Neuronal stem cell (in vitro differentiated cells): ENCODE data around the gene NMRAL1.

Experiments used
- DNase-seq: peaks from one replicate; pipeline ENCODE4 v3.0.0-alpha.2; 2013; ENCODE audit warnings: low spot score
- H2AFZ ChIP-seq: one replicate; pipeline ENCODE4 v1.6.1; 2013; ENCODE audit warnings: mild to moderate bottlenecking, low read length, inconsistent platforms
- H2AK5ac ChIP-seq: 2 replicates; pipeline ENCODE4 v1.6.1; 2013; ENCODE audit warnings: low read depth, mild to moderate bottlenecking, inconsistent platforms, low read length, moderate library complexity, mixed read lengths
- H2BK120ac ChIP-seq: 2 replicates; pipeline ENCODE4 v1.6.1; 2013; ENCODE audit warnings: low read depth, mild to moderate bottlenecking, inconsistent platforms, low read length, moderate library complexity, mixed read lengths
- H2BK12ac ChIP-seq: one replicate; pipeline ENCODE4 v1.6.1; 2013; ENCODE audit warnings: low read length, inconsistent platforms
- H2BK15ac ChIP-seq: 2 replicates; pipeline ENCODE4 v1.6.1; 2013; ENCODE audit warnings: mild to moderate bottlenecking, low read length, inconsistent platforms, mixed read lengths
- H2BK5ac ChIP-seq: one replicate; pipeline ENCODE4 v1.6.1; 2013; ENCODE audit warnings: inconsistent platforms, mild to moderate bottlenecking, low read length, moderate library complexity
- H3K14ac ChIP-seq: one replicate; pipeline ENCODE4 v1.6.1; 2013; ENCODE audit warnings: low read length, inconsistent platforms
- H3K18ac ChIP-seq: 2 replicates; pipeline ENCODE4 v1.6.1; 2013; ENCODE audit warnings: low read length, inconsistent platforms
- H3K23ac ChIP-seq: 2 replicates; pipeline ENCODE4 v1.6.1; 2013; ENCODE audit warnings: low read depth, mild to moderate bottlenecking, mixed read lengths, low read length, inconsistent platforms; ENCODE audit not compliant: poor library complexity
- H3K27ac ChIP-seq: replicated peaks from 3 replicates; pipeline ENCODE4 v1.5.1; 2013; ENCODE audit warnings: low read length, inconsistent platforms
- H3K27me3 ChIP-seq, 3 experiments: 2 replicates each; pipeline ENCODE4 v1.6.1; 2013; ENCODE audit warnings: low read length in 3 of 3, mild to moderate bottlenecking in 2 of 3, inconsistent platforms in 1 of 3, low read depth in 1 of 3, mixed read lengths in 1 of 3, moderate library complexity in 1 of 3; ENCODE audit not compliant: control insufficient read depth in 3 of 3, insufficient read depth in 3 of 3
- H3K36me3 ChIP-seq, 2 donors: replicated peaks in 1 of 2; 2 replicates each; pipeline ENCODE4 v1.6.1; 2013; ENCODE audit warnings: low read length in 2 of 2; ENCODE audit not compliant: control insufficient read depth in 2 of 2, insufficient read depth in 2 of 2
- H3K4ac ChIP-seq: 2 replicates; pipeline ENCODE4 v1.6.1; 2013; ENCODE audit warnings: inconsistent platforms, mild to moderate bottlenecking, low read length, moderate library complexity
- H3K4me1 ChIP-seq, 2 donors: 1 replicate in 1 of 2; 2 replicates in 1 of 2; pipeline ENCODE4 v1.6.1; 2013; ENCODE audit warnings: low read length in 2 of 2, low read depth in 1 of 2; ENCODE audit not compliant: control insufficient read depth in 2 of 2, insufficient read depth in 1 of 2
- H3K4me2 ChIP-seq: one replicate; pipeline ENCODE4 v1.6.1; 2013; ENCODE audit warnings: mild to moderate bottlenecking, low read length, inconsistent platforms; ENCODE audit not compliant: insufficient read depth, poor library complexity, severe bottlenecking
- H3K4me3 ChIP-seq, 2 donors: 2 replicates each; pipeline ENCODE4 v1.5.1; 2013; ENCODE audit warnings: low read length in 2 of 2, mild to moderate bottlenecking in 2 of 2, inconsistent platforms in 1 of 2, moderate library complexity in 1 of 2
- H3K79me1 ChIP-seq: one replicate; pipeline ENCODE4 v1.6.1; 2013; ENCODE audit warnings: low read depth, mild to moderate bottlenecking, inconsistent platforms, low read length, moderate library complexity
- H3K9ac ChIP-seq: one replicate; pipeline ENCODE4 v1.6.1; 2013; ENCODE audit warnings: mild to moderate bottlenecking, low read depth, low read length, inconsistent platforms; ENCODE audit not compliant: poor library complexity
- H3K9me3 ChIP-seq, 2 donors: replicated peaks in 1 of 2; 2 replicates each; pipeline versions ENCODE3 to v1.6.1; 2013; ENCODE audit warnings: low read length in 2 of 2, mild to moderate bottlenecking in 2 of 2, inconsistent platforms in 1 of 2, low read depth in 1 of 2, mixed read lengths in 1 of 2, moderate library complexity in 1 of 2; ENCODE audit not compliant: control insufficient read depth in 2 of 2, insufficient read depth in 1 of 2
- H4K8ac ChIP-seq: one replicate; pipeline ENCODE4 v1.6.1; 2013; ENCODE audit warnings: low read depth, mild to moderate bottlenecking, inconsistent platforms, low read length, moderate library complexity
- H4K91ac ChIP-seq: one replicate; pipeline ENCODE4 v1.6.1; 2013; ENCODE audit warnings: low read length, low read depth, mild to moderate bottlenecking, inconsistent platforms; ENCODE audit not compliant: poor library complexity
- WGBS, 2 donors: extraction: QIAGEN DNeasy Blood & Tissue Kit; methylation state at CpG; one replicate each; pipeline ENCODE4 v1.1.7; 2013; ENCODE audit warnings: missing lambda C conversion rate in 2 of 2, mixed read lengths in 1 of 2; ENCODE audit not compliant: insufficient read length in 2 of 2, insufficient replicate concordance in 1 of 2; ENCODE audit errors: extremely low coverage in 2 of 2; 5-methylcytosine and 5-hydroxymethylcytosine counted together

The NMRAL1 gene

GRCh38 chr16:4513881-4514280, 39.5 kb upstream of the NMRAL1 start:
- Histone ChIP-seq H4K91ac (no peak overlapping the region), H3K14ac (no peak overlapping the region), H2AFZ (no peak overlapping the region), H2BK5ac (no peak overlapping the region), H2BK12ac (no peak overlapping the region), H3K9me3 (no peaks in the 10 kb centered on the region), H3K4me3 (no peak overlapping the region), H3K36me3 (peaks cover 26 to 55% of the 10 kb centered on the region in 2 donors), H4K8ac (no peak overlapping the region), H3K18ac (no peak overlapping the region), H2BK120ac (no peak overlapping the region), H2BK15ac (no peak overlapping the region), H3K4me1 (no peaks in the 10 kb centered on the region), H3K4ac (no peak overlapping the region), H3K9ac (no peak overlapping the region), H2AK5ac (no peak overlapping the region), H3K27ac (no peak overlapping the region), H3K27me3 (no peaks in the 10 kb centered on the region), H3K4me2 (no peak overlapping the region), H3K79me1 (peaks cover 2% of the 10 kb centered on the region), H3K23ac (no peak overlapping the region)
- DNase-seq: no peak
- WGBS, 2 donors: no CpG with 5 or more reads among the region's 7 CpGs

DNA sequence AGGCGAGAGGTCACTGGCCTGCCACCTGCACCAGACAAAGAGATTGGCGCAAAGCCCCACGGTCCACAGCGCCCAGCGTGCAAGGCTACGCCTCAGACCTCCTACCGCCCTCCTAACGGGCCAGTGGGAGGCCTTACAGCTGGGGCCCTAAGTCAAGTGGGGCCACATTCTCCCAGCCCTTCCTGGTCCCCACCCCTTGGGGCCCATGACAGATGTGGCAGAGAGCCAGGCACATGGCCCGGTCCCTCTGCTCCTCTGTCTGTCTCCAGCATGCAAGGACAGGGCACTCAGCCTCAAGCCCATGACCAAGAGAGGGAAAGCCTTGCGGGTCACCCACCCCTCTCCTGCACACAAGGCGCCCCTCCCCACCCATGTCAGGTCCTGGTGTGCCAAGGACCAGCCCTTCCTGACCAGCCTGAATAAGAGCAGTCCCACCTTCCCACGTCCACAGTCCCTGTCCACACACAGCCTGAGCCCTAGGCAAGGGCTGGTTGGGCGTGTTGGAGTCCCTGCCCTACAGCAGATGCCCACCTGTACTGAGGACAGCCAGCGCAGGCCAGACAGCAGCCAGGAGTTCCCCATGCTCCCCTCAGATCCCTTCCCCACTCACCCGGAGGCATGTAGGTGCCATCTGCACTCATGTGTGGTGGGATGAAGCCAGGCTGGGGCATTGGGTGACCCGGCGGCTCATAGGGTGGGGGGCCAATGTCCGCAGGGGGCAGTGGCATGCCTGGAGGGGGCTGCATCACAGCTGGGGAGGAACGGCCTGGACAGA, 38.8 kb upstream of the NMRAL1 start:
- Histone ChIP-seq H2AK5ac (no peak overlapping the region), H3K4me2 (no peak overlapping the region), H3K18ac (no peak overlapping the region), H4K91ac (no peak overlapping the region), H3K27ac (no peak overlapping the region), H4K8ac (no peak overlapping the region), H3K4me1 (no peaks in the 10 kb centered on the region), H3K4me3 (no peak overlapping the region), H2BK12ac (no peak overlapping the region), H3K4ac (no peak overlapping the region), H3K27me3 (no peaks in the 10 kb centered on the region), H3K23ac (no peak overlapping the region), H2BK5ac (no peak overlapping the region), H3K9me3 (no peaks in the 10 kb centered on the region), H2AFZ (no peak overlapping the region), H2BK120ac (no peak overlapping the region), H2BK15ac (no peak overlapping the region), H3K36me3 (peaks cover 28 to 61% of the 10 kb centered on the region in 2 donors), H3K79me1 (peaks cover under 1% of the 10 kb centered on the region), H3K14ac (peak overlapping the region; percentile 42), H3K9ac (peak overlapping the region; percentile 47)
- DNase-seq: no peak
- no CpG with 5 or more reads among the region's 19 CpGs for WGBS, 2 donors

GRCh38 chr16:4512473-4512872, 38.0 kb upstream of the NMRAL1 start:
- no peaks in the 10 kb centered on the region for H3K79me1 ChIP-seq
- no peak overlapping the region for H3K14ac ChIP-seq
- WGBS, 2 donors: no CpG with 5 or more reads among the region's 10 CpGs

DNA sequence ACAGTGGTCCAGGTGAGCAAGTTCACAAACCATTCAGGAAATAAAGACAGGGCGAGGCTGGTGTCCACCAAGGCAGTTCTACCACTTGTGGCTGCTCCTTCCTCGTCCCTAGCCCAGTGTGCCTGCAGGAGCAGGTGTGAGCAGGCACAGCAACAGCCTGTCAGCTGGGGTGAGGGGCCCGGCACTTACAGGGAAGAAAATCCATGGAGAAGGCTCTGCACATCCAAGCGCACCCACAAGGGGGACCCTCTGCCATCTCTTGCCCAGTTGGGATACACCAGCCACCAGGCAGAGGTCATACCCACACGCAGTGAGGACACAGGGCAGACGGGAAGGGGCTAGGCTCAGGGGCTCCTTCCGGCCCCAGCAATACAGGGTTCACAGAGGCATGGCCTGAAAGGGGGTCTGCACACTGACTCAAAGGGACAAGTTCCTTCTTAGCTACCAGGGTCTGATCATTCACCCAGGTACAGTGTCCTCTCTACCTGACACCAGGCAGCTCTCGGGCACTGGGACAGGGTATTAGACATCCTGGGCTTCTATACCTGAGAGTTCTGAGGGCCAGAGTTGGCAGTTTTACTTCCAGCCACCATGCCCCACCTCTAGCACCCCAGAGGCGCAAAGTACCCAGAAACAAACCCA, 37.1 kb upstream of the NMRAL1 start:
- H4K91ac ChIP-seq: no peak overlapping the region
- H2BK15ac ChIP-seq: no peak overlapping the region
- H3K9ac ChIP-seq: no peak overlapping the region
- H3K14ac ChIP-seq: no peak overlapping the region
- peaks cover 31 to 77% of the 10 kb centered on the region in 2 donors for H3K36me3 ChIP-seq
- no peaks in the 10 kb centered on the region for H3K9me3 ChIP-seq
- no peak overlapping the region for H2BK12ac ChIP-seq
- H3K4ac ChIP-seq: no peak overlapping the region
- H3K4me1 ChIP-seq: no peaks in the 10 kb centered on the region
- no peak overlapping the region for H3K4me3 ChIP-seq
- H3K18ac ChIP-seq: no peak overlapping the region
- no peak overlapping the region for H4K8ac ChIP-seq
- no peak overlapping the region for H2AK5ac ChIP-seq
- H3K27ac ChIP-seq: no peak overlapping the region
- DNase-seq: peak; percentile 50
- no peak overlapping the region for H2BK120ac ChIP-seq
- H3K23ac ChIP-seq: no peak overlapping the region
- no peaks in the 10 kb centered on the region for H3K27me3 ChIP-seq
- H2AFZ ChIP-seq: no peak overlapping the region
- no CpG with 5 or more reads among the region's 9 CpGs for WGBS, 2 donors
- no peak overlapping the region for H3K4me2 ChIP-seq
- no peaks in the 10 kb centered on the region for H3K79me1 ChIP-seq
- H2BK5ac ChIP-seq: no peak overlapping the region

More at GRCh38 chr16:4512473-4512872, 38.0 kb upstream of the NMRAL1 start:
- Histone ChIP-seq H4K8ac (no peak overlapping the region), H3K36me3 (peaks cover 31 to 69% of the 10 kb centered on the region in 2 donors), H2BK5ac (no peak overlapping the region), H3K4me3 (no peak overlapping the region), H3K4me2 (no peak overlapping the region), H2AK5ac (no peak overlapping the region), H2BK120ac (no peak overlapping the region), H2BK12ac (no peak overlapping the region), H3K18ac (no peak overlapping the region), H2BK15ac (no peak overlapping the region), H4K91ac (no peak overlapping the region), H3K4ac (no peak overlapping the region), H3K9ac (no peak overlapping the region), H3K4me1 (no peaks in the 10 kb centered on the region), H2AFZ (no peak overlapping the region), H3K9me3 (no peaks in the 10 kb centered on the region), H3K27ac (no peak overlapping the region), H3K27me3 (no peaks in the 10 kb centered on the region), H3K23ac (no peak overlapping the region)
- DNase-seq: no peak
